GM18858 (cell line): ENCODE measurements around the gene HEXD.
A peak's percentile ranks its signal among the peaks of the same experiment; 100 is the strongest.
"Not testable (repeated sequence)": the region's sequence is repeated elsewhere in the genome, so short reads cannot be mapped to it uniquely, and the experiment has no call there.

Experiments
- ATAC-seq: cut with Tn5 transposase; IDR thresholded peaks from one replicate; pipeline ENCODE4 v1.9.1; 2021; ENCODE audit not compliant: unreplicated experiment

Gene HEXD

GRCh38 chr17:82439829-82440365 lies 21.8 kb downstream of the HEXD start:
- no peak for ATAC-seq

- ATAC-seq = no peak
Observed at GRCh38 chr17:82440469-82440981, 22.4 kb downstream of the HEXD start.

- ATAC-seq = no peak
Observed at GRCh38 chr17:82440991-82441627, 23.0 kb downstream of the HEXD start.

- no peak for ATAC-seq
Observed at GRCh38 chr17:82441691-82442487, 23.7 kb downstream of the HEXD start.

GRCh38 chr17:82442643-82443464 lies 24.7 kb downstream of the HEXD start:
- no peak for ATAC-seq

GRCh38 chr17:82443465-82444283 lies 25.5 kb downstream of the HEXD start:
- ATAC-seq = no peak

GRCh38 chr17:82444284-82444893 lies 26.2 kb downstream of the HEXD start:
- ATAC-seq = no peak

GRCh38 chr17:82444941-82445521 lies 26.9 kb downstream of the HEXD start:
- no peak for ATAC-seq

- no peak for ATAC-seq
Observed at GRCh38 chr17:82445542-82445941, 27.4 kb downstream of the HEXD start.

GRCh38 chr17:82446124-82446523 lies 28.0 kb downstream of the HEXD start:
- ATAC-seq = no peak

- ATAC-seq = no peak
Observed at GRCh38 chr17:82446649-82447048, 28.5 kb downstream of the HEXD start.

- ATAC-seq = no peak
Observed at GRCh38 chr17:82447876-82448275, 29.7 kb downstream of the HEXD start.

- ATAC-seq = peak; percentile 43
Observed at GRCh38 chr17:82449131-82449882, 31.2 kb downstream of the HEXD start.

GRCh38 chr17:82449883-82450356 lies 31.8 kb downstream of the HEXD start:
- no peak for ATAC-seq

GRCh38 chr17:82450357-82451106 lies 32.4 kb downstream of the HEXD start, which contains the start of gene CYBC1:
Gene CYBC1 (minus strand): TSS chr17:82450752. CDS start chr17:82449254, 1,498 bp downstream.
- ATAC-seq = peak; percentile 35

GRCh38 chr17:82452162-82452561 lies 34.0 kb downstream of the HEXD start:
- no peak for ATAC-seq

GRCh38 chr17:82453151-82453550 lies 35.0 kb downstream of the HEXD start:
- not testable (repeated sequence) for ATAC-seq

GRCh38 chr17:82453706-82454105 lies 35.6 kb downstream of the HEXD start:
- ATAC-seq = not testable (repeated sequence)
